HFFc6 (cell line): ENCODE data around the gene ZMYND11. TPM values are rescaled to one million over a fixed set of nuclear protein-coding genes. Genes with fewer than 3 reads are reported as not detected.
A peak's percentile ranks its signal among the peaks of the same experiment; 100 is the strongest.

Experiments used
- DNase-seq: peaks from one replicate; pipeline ENCODE4 v3.0.0-alpha.2; 2018
- H3K27ac Mint-ChIP-seq: 2 replicates; pipeline ENCODE4 v1.8.0; 2020; ENCODE audit warnings: mild to moderate bottlenecking, mixed read lengths
- H3K27me3 Mint-ChIP-seq: 2 replicates; pipeline ENCODE4 v1.8.0; 2021; ENCODE audit warnings: mild to moderate bottlenecking, moderate library complexity, mixed read lengths; ENCODE audit not compliant: insufficient read depth
- H3K36me3 Mint-ChIP-seq: 2 replicates; pipeline ENCODE4 v1.8.0; 2021; ENCODE audit warnings: low read depth, mixed read lengths
- H3K4me1 Mint-ChIP-seq: 2 replicates; pipeline ENCODE4 v1.8.0; 2020; ENCODE audit warnings: low read depth, mixed read lengths
- H3K4me3 Mint-ChIP-seq: 2 replicates; pipeline ENCODE4 v1.8.0; 2020; ENCODE audit warnings: mild to moderate bottlenecking, moderate library complexity, mixed read lengths
- H3K9me3 Mint-ChIP-seq: 2 replicates; pipeline ENCODE4 v1.8.0; 2020; ENCODE audit warnings: mild to moderate bottlenecking, mixed read lengths
- CTCF ChIP-seq: fragments of 200-600 bp; sonication (generic); IDR thresholded peaks from 2 replicates; pipeline ENCODE4 v1.5.0; 2021; ENCODE audit warnings: antibody characterized with exemption, mild to moderate bottlenecking
- long read RNA-seq: library from polyadenylated mRNA; unstranded; transcript quantifications from one replicate; pipeline ENCODE4 v2.0.0, GENCODE V29; 2019
- total RNA-seq, 6 experiments: library from RNA; stranded (reverse); fragmentation: NEBNext Ultra II Directional; extraction: Animal tissue kit (Norgen Biotek cat#: 25700); gene quantifications; 2 replicates in 1 of 6; 3 replicates in 5 of 6; pipeline ENCODE4 v1.2.3, GENCODE V29; 2021

Gene ZMYND11
- 10 to 100 TPM; 56.7 to 75.2 (median 65.9) TPM for total RNA-seq
- long read RNA-seq, partial matches to known transcripts = 5 of 31 reads
- long read RNA-seq, other reads (novel, unspliced or antisense) = 24 of 31 reads

GRCh38 chr10:135132-135600 is at the start of gene ZMYND11:
ZMYND11 (plus strand) TSS chr10:135455; CDS start chr10:180013, 44,558 bp downstream.
- H3K4me3 Mint-ChIP-seq = peak within 1 kb of the TSS; percentile 95
- no peaks in the 10 kb centered on the region for H3K27me3 Mint-ChIP-seq
- no peaks in the 10 kb centered on the region for H3K36me3 Mint-ChIP-seq
- no peaks in the 10 kb centered on the region for H3K9me3 Mint-ChIP-seq
- H3K27ac Mint-ChIP-seq = peak within 1 kb of the TSS; percentile 85
- H3K4me1 Mint-ChIP-seq = peaks cover 70% of the 10 kb centered on the region
- peak; percentile 7 for DNase-seq
- TF ChIP-seq CTCF = no peak

GRCh38 chr10:86031-86430 is 49.2 kb upstream of the ZMYND11 start:
- Mint-ChIP-seq H3K4me3 (no peak overlapping the region), H3K9me3 (no peaks in the 10 kb centered on the region), H3K4me1 (no peaks in the 10 kb centered on the region), H3K27ac (no peak overlapping the region), H3K36me3 (no peaks in the 10 kb centered on the region), H3K27me3 (peaks cover 46% of the 10 kb centered on the region)
- no peak for TF ChIP-seq CTCF
- no peak for DNase-seq

GRCh38 chr10:87177-88080 is 47.8 kb upstream of the ZMYND11 start:
- DNase-seq = no peak
- no peak overlapping the region for H3K4me3 Mint-ChIP-seq
- no peak for TF ChIP-seq CTCF
- H3K27ac Mint-ChIP-seq = no peak overlapping the region
- H3K4me1 Mint-ChIP-seq = no peaks in the 10 kb centered on the region
- no peaks in the 10 kb centered on the region for H3K36me3 Mint-ChIP-seq
- H3K9me3 Mint-ChIP-seq = no peaks in the 10 kb centered on the region
- peaks cover 36% of the 10 kb centered on the region for H3K27me3 Mint-ChIP-seq

GRCh38 chr10:88253-88652 is 47.0 kb upstream of the ZMYND11 start:
- Mint-ChIP-seq H3K4me1 (no peaks in the 10 kb centered on the region), H3K9me3 (no peaks in the 10 kb centered on the region), H3K27ac (no peak overlapping the region), H3K27me3 (peaks cover 36% of the 10 kb centered on the region), H3K4me3 (no peak overlapping the region), H3K36me3 (no peaks in the 10 kb centered on the region)
- DNase-seq = no peak
- TF ChIP-seq CTCF = no peak

GRCh38 chr10:89248-89647 is 46.0 kb upstream of the ZMYND11 start:
- Mint-ChIP-seq H3K4me1 (no peaks in the 10 kb centered on the region), H3K27me3 (peaks cover 29% of the 10 kb centered on the region), H3K9me3 (no peaks in the 10 kb centered on the region; the same call in 1 of the 2 replicates), H3K36me3 (no peaks in the 10 kb centered on the region; the same call in 1 of the 2 replicates), H3K4me3 (no peak overlapping the region), H3K27ac (no peak overlapping the region)
- DNase-seq = no peak
- no peak for TF ChIP-seq CTCF
